AG04449 (cell line): ENCODE results near the gene GOLGA6L9.
"Not testable (repeated sequence)": the region's sequence is repeated elsewhere in the genome, so short reads cannot be mapped to it uniquely, and the experiment has no call there.

Experiments
- CTCF ChIA-PET: fragments of 350-600 bp; formaldehyde crosslinking; extraction: SDS; loops from one replicate; lab custom pipeline; 2021; ENCODE audit warnings: antibody characterized with exemption; lab: Yijun Ruan, JAX
- POLR2A ChIA-PET: fragments of 400-600, 350-600 bp; formaldehyde crosslinking; extraction: SDS; loops from one replicate; lab custom pipeline; 2020; ENCODE audit warnings: antibody characterized with exemption, inconsistent platforms; lab: Yijun Ruan, JAX
- DNase-seq: peaks from one replicate; pipeline ENCODE4 v3.0.0-alpha.2; 2010; ENCODE audit warnings: low read depth, low spot score
- H3K4me3 ChIP-seq: 2 replicates; pipeline ENCODE4 v1.5.1; 2011; ENCODE audit warnings: low read depth, mild to moderate bottlenecking, control low read depth, low read length
- TF ChIP-seq, protein P1 (sequence below): IDR thresholded peaks from one replicate; pipeline ENCODE4 v1.5.1; 2011; ENCODE audit warnings: mild to moderate bottlenecking, moderate library complexity, low read length, control low read depth, inconsistent platforms; ENCODE audit not compliant: insufficient read depth; ENCODE audit errors: missing control alignments

GOLGA6L9 gene, protein sequence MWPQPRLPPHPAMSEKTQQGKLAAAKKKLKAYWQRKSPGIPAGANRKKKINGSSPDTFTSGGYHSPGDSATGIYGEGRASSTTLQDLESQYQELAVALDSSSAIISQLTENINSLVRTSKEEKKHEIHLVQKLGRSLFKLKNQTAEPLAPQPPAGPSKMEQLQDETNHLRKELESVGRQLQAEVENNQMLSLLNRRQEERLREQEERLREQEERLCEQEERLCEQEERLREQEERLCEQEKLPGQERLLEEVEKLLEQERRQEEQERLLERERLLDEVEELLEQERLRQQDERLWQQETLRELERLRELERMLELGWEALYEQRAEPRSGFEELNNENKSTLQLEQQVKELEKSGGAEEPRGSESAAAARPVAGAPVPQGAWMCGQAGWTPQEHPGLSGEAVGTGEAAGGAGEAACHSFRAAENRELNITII

DNA sequence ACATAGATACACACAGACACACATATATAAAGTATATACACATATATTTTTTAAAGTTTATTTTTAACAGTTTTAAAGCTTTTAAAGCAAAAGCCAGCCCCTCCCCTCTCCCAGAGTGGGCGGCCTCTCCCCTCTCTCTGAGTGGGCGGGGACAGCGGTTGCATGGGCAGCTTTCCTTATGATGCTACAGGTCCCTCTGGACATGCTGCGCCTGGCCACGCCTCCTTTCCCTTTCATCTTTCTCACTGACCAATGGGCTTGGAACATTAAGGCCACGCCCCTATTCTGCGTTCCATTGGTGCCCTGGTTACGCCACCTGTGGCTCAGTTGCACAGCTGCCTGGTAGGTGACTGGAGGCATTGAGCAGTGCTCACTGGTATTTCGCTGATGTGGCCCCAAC, at the start of gene GOLGA6L9:
TSS of gene GOLGA6L9 (plus strand) at position 124 of the 400 bp plus-strand sequence. CDS start at position 388, 264 bp downstream.
- CTCF ChIA-PET = not testable (repeated sequence)

DNA sequence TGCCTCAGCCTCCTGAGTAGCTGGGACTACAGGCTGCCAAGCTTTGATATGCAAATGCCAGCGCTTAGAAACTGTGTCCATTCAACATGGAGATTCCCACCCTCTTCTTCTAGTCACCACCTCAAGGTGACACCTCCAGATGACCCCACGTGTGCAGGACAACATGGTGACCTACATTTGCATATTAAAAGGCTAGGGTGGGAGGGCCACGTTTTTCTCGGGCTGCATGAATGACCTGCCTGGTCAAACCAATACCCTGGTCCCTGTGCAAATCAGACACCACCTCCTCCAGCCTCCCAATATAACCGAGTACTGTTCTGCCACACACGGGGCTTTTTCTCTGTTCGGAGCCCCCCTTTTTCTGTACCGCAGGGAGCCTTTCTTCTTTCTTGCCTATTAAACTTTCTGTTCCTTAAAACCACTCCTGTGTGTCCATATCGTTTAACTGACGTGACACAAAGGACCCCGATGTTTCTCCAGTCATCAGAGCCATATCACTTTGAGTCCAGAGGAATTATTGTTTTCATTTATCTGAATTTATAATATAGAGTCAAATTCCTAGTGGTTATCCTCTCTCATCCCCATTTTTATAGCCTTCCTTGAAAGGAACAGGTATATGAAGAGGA, 48.2 kb upstream of the GOLGA6L9 start:
- DNase-seq, CTCF ChIA-PET, POLR2A ChIA-PET, H3K4me3 ChIP-seq: not testable (repeated sequence)

More for the DNA sequence above, at the start of gene GOLGA6L9:
- DNase-seq, POLR2A ChIA-PET, H3K4me3 ChIP-seq: not testable (repeated sequence)

DNA sequence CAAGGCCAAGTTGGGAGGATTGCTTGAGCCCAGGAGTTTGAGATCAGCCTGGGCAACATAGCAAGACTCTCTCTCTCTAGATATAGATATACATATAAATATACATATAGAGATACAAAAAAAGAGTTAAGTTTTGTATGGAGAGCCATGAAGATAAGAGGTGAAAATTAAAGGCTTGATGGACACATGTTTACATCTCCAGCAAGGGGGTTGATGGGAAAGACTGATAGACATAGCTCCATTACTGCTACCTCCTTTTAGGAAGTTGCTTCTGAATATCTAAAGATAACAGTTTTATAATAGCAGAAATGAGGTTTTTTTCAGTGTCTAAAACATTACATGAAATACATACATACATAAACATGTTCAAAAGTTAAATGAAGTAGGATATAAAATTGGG, 42.4 kb upstream of the GOLGA6L9 start:
- H3K4me3 ChIP-seq, POLR2A ChIA-PET, CTCF ChIA-PET, DNase-seq: not testable (repeated sequence)

DNA sequence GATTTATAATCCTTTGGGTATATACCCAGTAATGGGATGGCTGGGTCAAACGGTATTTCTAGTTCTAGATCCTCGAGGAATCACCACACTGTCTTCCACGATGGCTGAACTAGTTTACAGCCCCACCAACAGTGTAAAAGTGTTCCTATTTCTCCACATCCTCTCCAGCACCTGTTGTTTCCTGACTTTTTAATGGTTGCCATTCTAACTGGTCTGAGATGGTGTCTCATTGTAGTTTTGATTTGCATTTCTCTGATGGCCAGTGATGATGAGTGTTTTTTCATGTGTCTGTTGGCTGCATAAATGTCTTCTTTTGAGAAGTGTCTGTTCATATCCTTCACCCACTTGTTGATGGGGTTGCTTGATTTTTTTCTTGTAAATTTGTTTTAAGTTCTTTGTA, 39.5 kb upstream of the GOLGA6L9 start:
- POLR2A ChIA-PET = not testable (repeated sequence)

DNA sequence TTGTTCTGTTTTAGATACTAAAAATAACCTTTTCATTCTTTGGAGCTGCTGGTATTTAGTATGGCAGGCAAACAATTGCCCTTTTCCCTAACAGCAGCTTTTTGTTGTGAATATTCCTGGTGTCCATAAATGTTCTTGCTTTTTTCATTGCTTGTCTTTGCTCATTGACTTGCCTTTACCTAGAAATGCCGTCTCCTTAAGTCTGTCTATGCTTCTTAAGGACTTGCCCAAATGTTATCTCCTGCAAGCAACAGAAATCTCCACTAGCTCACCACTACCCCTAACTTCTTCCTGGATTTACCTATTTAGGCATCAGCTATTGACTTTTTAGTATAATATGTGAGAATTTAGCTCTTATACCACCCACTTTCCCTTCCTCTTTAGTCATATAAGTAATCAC, 37.5 kb upstream of the GOLGA6L9 start:
- CTCF ChIA-PET, POLR2A ChIA-PET, DNase-seq, H3K4me3 ChIP-seq: not testable (repeated sequence)

More for the DNA sequence above, 39.5 kb upstream of the GOLGA6L9 start:
- DNase-seq, CTCF ChIA-PET, H3K4me3 ChIP-seq: not testable (repeated sequence)

DNA sequence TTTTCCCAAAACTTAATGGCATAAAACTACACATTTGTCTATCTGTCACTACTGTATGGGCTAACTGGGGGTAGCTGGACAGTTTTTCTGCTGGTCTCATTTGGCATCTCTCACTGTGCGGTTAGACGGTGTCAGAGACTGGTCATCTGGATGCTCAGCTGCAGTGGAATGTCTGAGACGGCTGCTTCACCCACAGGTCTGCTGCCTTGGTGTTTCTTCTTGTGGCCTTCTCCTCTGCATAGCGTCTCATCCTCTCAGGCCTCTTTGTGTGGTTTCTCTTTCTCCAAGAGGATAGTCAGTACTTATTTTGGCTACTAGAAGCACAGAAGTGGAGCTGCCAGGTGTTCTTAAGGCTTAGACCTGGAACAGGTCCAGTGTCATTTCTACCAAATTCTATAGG, 35.9 kb upstream of the GOLGA6L9 start:
- ChIA-PET POLR2A (no interaction called here), CTCF (interaction anchor here (1.7 kb wide), 1 partner anchor 12 kb away, joined by 4 read pairs; no protein-coding TSS in a partner anchor)

DNA sequence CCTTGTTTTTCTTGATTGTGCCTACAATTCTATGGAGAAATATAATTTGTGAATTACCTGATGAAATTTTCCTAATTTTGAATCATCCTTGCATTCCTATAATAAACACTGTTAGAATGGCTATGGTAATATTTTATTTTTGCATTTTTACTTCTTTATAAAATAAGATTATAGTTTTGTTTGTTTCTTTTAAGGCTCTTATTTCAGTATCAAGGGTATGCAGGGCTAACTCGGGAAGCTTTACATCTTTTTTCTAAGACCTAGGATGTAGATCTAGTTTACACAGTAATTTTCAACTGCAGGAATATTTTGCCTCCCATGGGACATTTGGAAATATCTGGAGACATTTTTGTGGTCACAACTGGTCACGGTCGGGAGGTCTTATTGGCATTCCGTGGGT, 33.8 kb upstream of the GOLGA6L9 start:
- DNase-seq, H3K4me3 ChIP-seq, CTCF ChIA-PET, POLR2A ChIA-PET: not testable (repeated sequence)

More for the DNA sequence above, 35.9 kb upstream of the GOLGA6L9 start:
- TF ChIP-seq, protein P1, sequence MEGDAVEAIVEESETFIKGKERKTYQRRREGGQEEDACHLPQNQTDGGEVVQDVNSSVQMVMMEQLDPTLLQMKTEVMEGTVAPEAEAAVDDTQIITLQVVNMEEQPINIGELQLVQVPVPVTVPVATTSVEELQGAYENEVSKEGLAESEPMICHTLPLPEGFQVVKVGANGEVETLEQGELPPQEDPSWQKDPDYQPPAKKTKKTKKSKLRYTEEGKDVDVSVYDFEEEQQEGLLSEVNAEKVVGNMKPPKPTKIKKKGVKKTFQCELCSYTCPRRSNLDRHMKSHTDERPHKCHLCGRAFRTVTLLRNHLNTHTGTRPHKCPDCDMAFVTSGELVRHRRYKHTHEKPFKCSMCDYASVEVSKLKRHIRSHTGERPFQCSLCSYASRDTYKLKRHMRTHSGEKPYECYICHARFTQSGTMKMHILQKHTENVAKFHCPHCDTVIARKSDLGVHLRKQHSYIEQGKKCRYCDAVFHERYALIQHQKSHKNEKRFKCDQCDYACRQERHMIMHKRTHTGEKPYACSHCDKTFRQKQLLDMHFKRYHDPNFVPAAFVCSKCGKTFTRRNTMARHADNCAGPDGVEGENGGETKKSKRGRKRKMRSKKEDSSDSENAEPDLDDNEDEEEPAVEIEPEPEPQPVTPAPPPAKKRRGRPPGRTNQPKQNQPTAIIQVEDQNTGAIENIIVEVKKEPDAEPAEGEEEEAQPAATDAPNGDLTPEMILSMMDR = no peak
- DNase-seq = peak; percentile 17
- no peak overlapping the region for H3K4me3 ChIP-seq

DNA sequence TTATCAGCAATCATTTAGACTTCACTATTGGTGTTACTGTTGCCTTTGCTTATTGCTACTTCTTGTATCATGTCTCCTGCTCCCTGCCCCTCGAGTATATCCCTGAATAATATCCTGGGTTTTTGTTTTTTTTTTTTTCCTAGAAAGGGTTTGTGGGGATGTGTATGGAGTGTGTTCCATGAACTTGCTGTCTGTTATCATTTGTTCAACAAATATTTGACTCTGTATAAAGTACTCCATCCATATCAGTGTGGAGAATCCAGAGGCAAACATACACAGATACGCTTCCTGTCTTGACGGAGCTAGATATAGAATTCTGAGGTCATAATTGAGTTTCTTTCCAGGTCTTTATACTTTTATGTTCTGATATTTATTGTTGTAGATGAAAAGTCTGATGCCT, 31.8 kb upstream of the GOLGA6L9 start:
- ChIA-PET CTCF (no interaction called here), POLR2A (no interaction called here)
- TF ChIP-seq, protein P1 = no peak
- DNase-seq = no peak
- H3K4me3 ChIP-seq = no peak overlapping the region

DNA sequence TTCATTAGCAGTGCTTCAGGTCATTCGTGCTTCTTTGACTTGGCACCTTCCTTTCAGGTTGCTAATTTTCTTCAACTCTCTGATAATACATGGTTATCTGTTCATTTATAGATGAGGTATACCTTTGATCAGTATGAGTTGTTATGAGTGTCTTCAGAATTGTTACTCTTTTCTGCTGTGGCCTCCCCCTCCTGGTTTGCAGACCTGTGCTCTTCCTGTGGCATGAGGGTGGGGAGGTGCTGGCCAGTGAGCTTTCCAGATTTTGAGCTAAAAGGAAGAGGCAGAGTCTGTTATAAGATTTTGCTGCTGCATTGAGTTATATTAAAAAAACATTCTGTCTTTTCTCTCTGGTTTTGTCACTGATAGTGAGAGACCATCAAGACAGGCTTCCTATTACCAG, 30.8 kb upstream of the GOLGA6L9 start:
- TF ChIP-seq, protein P1 = no peak
- ChIA-PET CTCF (no interaction called here), POLR2A (no interaction called here)
- DNase-seq = no peak
- H3K4me3 ChIP-seq = no peak overlapping the region

DNA sequence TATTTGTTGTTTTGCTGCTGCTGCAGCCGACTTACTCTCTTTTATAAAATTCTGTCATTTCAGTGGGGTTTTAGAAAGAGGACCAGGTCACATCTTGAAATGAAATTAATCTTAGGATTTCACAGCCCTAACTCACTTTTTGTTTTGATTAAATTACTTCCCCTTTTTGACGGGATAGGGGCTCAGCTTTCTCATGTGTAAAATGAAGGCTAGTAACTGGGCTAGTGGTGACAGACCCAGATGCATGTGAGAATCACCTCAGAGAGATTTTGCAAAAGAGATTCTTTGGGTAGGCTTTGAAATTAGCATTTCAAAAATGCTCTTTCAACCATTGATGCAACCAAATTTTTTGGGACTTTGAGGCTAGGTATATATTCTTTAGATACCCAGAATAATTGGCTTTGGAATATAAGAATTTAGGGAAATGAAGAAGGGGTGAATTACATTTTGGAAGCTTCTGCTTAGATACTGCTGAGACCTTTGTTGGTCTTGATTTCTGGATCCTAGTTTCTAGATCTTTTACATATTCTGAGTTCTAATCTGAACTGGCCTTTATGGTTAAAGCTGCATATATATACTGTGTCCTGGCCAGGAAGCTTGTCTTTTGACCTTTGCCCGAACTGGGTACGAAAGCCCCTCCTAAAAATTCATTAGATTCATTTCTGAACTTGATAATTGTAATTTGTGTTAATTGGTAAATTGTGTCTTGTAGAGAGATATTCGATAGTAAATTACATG, 30.1 kb upstream of the GOLGA6L9 start:
- DNase-seq, POLR2A ChIA-PET, CTCF ChIA-PET, H3K4me3 ChIP-seq: not testable (repeated sequence)

DNA sequence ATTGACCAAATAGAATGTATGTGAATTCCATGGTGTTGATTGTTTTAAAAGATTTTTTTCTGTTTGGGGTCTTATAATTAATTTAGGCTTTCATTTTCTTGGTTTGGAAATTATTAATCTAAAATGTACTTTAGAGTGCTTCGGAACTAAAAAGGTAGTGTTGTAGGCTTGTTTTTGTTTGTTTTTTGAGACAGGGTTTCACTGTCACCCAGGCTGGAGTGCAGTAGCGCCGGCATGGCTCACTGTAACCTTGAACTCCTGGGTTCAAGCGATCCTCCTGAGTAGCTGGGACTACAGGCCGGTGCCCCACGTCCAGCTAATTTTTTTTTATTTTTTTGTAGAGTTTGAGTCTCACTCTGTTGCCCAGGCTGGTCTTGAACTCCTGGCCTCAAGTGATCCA, 27.7 kb upstream of the GOLGA6L9 start:
- CTCF ChIA-PET, DNase-seq, H3K4me3 ChIP-seq, POLR2A ChIA-PET: not testable (repeated sequence)

DNA sequence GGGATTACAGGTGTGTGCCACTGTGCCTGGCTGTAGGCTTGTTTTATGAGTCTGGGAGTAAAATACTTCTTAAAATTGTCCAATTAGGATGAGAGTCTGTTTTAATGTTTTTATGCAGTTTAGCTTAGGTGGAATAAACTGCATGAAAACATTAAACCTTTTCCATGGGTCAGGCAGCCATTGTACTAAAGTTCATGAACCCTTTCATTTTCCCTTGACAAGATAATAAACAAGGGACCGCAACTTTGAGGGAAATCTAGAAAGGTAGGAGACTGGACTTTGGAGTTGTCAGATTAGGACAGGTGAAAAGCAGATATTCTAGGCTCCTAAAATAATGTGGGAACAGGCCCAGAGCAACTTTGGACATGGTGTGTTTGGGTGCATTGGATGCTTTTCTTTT, 27.3 kb upstream of the GOLGA6L9 start:
- CTCF ChIA-PET, DNase-seq, POLR2A ChIA-PET, H3K4me3 ChIP-seq: not testable (repeated sequence)
